D341Med (cell line): ENCODE results near the gene PROK2.

Source experiments
- DNase-seq: peaks from one replicate; pipeline ENCODE4 v3.0.0; 2012; ENCODE audit warnings: low spot score

The PROK2 gene, protein sequence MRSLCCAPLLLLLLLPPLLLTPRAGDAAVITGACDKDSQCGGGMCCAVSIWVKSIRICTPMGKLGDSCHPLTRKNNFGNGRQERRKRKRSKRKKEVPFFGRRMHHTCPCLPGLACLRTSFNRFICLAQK

GRCh38 chr3:71784914-71785531 is at the start of gene PROK2:
PROK2 (minus strand) TSS chr3:71785148; CDS start chr3:71785052, 96 bp downstream.
- peak; percentile 77 for DNase-seq

GRCh38 chr3:71831599-71831998 is 46.7 kb upstream of the PROK2 start:
- no peak for DNase-seq

- DNase-seq: no peak
Measured at GRCh38 chr3:71825551-71826283, 40.8 kb upstream of the PROK2 start.

GRCh38 chr3:71821116-71821515 is 36.2 kb upstream of the PROK2 start:
- DNase-seq: no peak

- no peak for DNase-seq
Measured at GRCh38 chr3:71817262-71817661, 32.3 kb upstream of the PROK2 start.

GRCh38 chr3:71816767-71817156 is 31.8 kb upstream of the PROK2 start:
- DNase-seq: no peak

- DNase-seq: no peak
Measured at GRCh38 chr3:71815340-71816067, 30.6 kb upstream of the PROK2 start.

DNA sequence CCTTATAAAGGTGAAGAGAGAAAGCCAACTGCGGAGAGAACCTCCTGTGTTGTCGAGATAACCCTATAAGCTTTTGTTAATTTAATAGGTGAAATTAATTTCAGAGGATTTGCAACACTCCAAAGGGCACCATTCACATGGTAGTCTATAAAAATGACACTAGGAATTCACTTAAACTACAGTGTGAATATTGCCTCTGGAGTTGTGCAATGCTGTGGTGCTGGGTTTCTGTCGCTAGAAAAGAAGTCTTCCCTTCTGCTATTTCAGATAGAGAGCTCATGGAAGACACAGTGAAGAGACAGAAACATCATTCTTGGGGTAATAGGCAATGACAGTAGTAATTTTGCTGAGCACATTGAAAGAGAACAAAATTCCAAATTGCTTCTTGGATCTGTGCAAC is 28.8 kb upstream of the PROK2 start:
- no peak for DNase-seq

DNA sequence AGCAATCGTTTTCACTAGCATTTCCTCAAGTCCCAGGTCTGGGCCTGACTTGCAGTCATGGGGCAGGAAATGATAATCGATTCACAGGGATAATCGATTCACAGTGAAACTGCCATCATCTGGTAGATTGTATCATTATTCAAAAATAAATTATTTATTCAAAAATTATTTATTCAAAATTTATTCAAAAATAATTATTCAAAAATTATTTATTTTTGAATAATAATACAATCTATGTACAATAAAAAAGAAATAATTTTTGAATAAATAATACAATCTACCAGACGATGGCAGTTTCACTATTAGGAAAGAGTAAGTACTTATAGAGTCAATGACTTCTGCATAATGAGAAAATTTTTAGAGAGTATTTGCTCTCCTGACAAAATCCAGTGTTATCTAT is 28.1 kb upstream of the PROK2 start:
- no peak for DNase-seq

DNA sequence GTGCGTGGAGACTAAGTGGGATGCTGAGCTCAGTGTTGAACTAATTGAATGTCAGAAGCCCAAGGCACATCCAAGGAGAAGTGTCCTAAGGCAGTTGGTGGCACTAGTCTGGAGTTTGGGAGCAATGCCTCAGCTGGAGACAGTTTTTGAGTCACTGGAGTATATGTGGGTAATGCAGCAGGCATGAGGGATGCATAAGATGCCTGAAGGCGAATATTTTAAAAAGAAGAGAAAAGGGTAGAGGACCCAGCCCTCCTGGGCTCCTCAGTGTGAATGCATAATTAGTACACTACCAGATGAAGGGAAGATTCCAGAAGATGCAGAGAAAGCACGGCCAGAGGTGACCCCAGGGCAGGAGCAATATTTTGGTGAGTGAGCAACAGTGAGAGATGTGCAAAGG is 25.1 kb upstream of the PROK2 start:
- DNase-seq: no peak

GRCh38 chr3:71809321-71810026 is 24.5 kb upstream of the PROK2 start:
- no peak for DNase-seq

GRCh38 chr3:71806736-71807135 is 21.8 kb upstream of the PROK2 start:
- no peak for DNase-seq

DNA sequence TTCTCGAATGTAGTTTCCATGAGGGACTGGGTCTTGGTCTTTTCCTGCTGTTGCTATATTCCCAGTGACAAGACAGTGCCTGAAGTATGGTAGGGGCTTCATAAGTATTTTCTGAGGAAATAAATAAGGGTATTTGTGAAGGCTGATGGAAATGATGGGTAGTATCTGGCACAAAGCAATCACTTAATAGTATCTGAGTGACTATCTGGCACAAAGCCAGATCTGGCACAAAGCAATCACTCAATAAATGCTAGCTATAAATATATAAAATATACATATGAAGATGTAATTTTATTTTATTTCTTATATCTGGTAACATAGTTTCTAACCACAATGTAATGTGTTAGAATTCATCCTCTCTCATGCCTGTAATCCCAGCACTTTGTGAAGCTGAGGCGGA is 20.7 kb upstream of the PROK2 start:
- no peak for DNase-seq

DNA sequence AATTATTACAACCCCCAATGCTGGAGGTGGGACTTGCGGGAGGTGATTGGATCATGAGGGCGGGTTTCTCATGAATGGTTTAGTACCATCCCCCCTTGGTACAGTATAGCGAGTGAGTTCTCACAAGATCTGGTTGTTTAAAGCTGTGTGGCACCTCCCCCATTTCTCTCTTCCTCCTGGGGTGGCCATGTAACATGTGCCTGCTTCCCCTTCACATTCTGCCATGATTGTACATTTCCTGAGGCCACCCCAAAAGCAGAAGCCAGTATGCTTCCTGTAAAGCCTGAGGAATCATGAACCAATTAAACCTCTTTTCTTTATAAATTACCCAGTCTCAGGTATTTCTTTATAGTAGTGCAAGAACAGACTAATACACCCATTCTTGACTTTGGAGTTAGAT is 20.3 kb upstream of the PROK2 start:
- DNase-seq: no peak

- no peak for DNase-seq
Measured at GRCh38 chr3:71803248-71803647, 18.3 kb upstream of the PROK2 start.

GRCh38 chr3:71801986-71802385 is 17.0 kb upstream of the PROK2 start:
- DNase-seq: no peak

DNA sequence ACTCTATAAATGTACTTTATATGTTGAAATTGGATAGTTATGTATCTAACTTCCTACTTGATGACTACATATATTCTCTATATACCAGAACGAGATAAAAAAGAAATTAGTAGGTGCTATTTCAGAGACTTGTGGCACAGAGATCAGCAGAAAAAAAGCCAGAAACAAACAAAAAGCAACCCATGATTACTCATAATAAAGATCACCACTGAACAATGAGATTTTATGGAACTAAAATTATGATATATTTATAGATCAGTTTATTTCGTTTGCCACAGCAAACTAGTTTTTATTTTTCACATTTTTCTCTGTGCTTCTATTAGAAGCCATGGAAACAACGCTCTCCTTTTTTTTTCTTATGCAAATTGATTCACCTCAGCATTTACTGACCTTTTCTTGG is 15.1 kb upstream of the PROK2 start:
- no peak for DNase-seq

- no peak for DNase-seq
Measured at GRCh38 chr3:71797455-71797854, 12.5 kb upstream of the PROK2 start.

- DNase-seq: no peak
Measured at GRCh38 chr3:71796290-71796689, 11.3 kb upstream of the PROK2 start.

GRCh38 chr3:71791634-71792033 is 6.7 kb upstream of the PROK2 start:
- no peak for DNase-seq

GRCh38 chr3:71789922-71790321 is 5.0 kb upstream of the PROK2 start:
- no peak for DNase-seq

GRCh38 chr3:71787851-71788405 is 3.0 kb upstream of the PROK2 start:
- DNase-seq: no peak
